Hepatic stellate cell (primary cell): ENCODE data around the gene SLC39A5.
A peak's percentile ranks its signal among the peaks of the same experiment; 100 is the strongest.

Experiments
- DNase-seq: peaks from one replicate; pipeline ENCODE4 v3.0.0; 2011; ENCODE audit warnings: low spot score

The SLC39A5 gene

DNA sequence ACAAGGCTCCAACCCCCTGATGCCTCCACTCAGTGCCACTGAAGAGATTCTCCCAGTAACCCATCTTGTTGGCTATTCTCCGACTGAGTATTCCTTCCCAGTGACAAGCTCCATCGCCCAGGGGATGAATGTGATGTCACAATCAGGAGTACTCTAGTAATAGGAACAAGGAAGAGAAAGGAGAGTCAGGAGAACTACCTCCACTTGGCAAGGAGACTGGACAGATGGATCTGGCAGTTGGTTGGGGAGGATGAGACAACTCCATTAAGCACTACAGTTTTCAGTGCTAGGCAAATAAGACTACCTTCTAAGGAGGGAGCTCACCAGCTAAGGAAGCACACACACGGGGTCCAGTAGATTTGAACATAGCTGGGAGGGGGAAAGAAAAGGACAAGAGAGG lies 13.4 kb upstream of the SLC39A5 start:
- no peak for DNase-seq

DNA sequence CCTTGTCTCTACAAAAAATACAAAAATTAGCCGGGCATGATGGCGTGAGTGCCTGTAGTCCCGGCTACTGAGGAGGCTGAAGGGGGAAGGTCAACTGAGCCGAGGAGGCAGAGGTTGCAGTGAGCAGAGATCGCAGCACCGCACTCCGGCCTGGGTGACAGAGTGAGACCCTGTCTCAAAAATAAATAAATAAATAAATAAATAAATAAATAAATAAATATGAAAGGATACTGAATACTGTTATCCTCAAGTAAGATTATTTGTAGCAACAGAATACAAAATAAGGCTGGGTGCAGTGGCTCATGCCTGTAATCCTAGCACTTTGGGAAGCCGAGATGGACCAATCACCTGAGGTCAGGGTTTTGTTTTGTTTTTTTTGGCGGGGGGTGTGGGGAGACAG lies 10.0 kb upstream of the SLC39A5 start:
- DNase-seq: no peak

DNA sequence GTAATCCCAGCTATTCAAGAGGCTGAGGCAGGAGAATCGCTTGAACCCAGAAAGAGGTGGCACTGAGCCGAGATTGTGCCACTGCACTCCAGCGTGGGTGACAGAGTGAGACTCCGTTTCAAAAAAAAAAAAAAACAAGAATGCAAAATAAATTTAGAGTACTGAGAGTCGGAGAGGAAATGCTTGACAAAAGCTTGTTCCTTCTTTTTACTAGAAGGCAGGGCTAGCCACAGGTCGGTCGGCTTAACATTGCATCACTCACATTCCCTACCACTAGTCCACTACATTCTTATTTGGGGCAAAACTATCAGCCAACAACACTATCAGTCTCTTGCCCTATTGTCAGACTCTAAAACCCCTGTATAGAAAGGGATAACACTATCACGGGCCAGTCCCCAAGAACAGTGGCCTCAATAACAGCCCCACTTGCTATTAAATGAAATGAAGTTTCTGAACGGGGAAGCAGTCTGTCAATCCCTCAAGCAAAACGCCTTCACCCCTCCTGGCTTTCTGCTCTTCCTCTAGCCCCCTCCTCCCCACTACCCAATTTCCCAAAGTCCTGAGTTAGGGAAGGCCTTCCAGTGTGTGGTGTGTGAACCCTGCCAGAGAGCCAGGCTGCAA lies 9.1 kb upstream of the SLC39A5 start:
- DNase-seq: peak; percentile 64

DNA sequence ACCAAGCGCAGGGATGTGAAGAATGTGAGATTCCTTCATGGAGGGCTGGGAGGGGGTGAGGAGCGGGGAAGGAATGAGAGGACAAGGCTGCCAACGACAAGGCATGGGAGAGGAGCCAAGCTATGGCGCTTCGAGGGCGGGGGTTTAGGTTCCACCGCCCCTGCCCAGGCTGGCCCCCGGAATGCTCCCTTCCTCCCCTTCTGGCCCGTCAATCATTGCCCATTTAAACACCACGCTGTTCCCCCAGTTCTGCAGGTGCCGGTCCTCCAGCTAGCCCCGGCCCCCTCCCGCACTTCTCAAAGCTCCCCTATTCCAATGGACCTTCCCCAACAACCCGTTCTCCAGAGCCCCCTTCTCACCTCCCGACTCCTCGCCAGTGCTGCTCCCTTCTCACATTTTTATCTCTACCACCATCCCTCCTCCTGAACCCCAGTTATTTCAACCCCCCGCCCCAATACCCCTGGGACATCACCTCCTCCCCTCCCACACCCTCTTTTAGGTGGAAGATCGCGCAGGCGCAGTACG lies 8.6 kb upstream of the SLC39A5 start:
- peak; percentile 93 for DNase-seq

DNA sequence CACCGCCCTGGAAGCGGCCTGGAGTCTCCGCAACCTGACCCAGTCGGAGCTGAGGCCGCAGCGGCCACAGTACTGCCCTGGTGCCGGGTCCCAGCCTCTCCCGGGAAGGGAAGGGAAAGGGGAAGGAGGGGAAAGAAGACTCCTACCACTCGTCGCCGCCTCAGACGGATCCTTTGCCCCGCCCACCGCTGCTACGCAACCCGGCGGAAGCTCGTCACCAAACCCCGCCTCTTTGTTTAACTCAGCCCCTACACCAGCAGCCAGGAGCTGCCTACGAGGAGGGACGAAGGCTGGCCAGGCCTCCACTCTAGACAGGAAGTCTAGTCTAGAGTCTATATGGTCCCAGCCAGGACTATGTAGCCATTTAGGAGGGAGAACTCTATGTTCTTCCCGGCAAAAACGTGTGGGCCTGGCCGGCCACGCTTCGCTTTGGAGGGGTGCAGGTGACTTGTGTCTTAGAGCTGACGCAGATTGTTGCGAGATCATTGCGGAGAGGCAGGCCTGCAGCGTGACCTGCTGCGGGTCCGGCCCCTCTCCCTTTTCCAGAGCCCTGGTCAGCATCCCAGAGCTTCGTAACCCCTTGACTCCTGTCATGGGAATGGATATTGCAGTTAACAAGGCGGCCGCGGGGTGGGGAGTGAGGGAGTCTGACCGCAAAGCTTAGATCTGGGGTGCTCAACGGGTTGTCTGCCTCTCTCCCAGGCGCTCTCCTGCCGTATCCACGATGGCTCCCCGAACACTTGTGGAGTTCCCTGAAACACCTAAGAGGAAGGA lies 7.9 kb upstream of the SLC39A5 start, which contains the start of gene RNF41:
RNF41 (minus strand) TSS at position 166 of the 774 bp plus-strand sequence. CDS start 7,875 bp downstream, outside the sequence.
- DNase-seq: peak; percentile 98

DNA sequence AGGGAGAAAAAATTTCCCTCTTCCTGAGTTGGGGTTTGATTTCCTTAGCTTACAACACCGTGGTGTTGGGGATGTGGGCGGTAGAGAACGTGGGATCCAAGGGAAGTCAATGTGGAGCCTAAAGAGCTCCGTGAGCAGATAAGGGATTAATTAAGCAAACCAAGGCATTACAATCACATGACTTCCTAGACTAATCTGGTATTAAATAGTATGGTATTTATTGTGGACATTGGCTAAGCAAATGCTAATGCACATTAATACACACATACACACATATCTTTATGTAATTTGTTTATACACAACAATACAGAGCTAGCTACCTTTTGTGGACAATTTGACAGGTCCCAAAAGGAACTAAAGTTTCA lies 7.3 kb upstream of the SLC39A5 start:
- no peak for DNase-seq

DNA sequence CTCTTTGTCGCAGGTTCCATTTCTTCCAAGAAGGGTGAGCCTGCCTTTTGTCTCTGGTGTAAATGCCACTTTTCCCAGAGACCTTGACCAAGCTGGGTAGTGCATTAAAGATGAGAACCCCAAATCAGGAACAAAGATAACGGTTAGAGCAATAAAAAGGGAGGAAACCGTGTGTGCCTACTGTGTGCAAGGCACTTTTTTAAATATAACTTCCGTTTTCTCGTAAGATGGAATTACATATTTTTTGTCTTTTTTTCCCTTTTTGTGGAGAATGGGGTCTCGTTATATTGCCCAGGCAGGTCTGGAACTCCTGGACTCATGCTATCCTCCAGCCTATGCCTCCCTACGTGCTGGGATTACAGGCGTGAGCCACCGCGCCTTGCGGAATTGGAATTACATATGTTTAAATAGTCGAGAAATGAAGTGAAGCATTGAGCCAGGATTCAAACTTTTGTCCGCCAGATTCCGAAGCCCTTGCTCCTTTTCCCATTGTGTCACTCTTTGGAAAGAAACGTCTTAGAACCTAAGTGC lies 6.2 kb upstream of the SLC39A5 start:
- no peak for DNase-seq

DNA sequence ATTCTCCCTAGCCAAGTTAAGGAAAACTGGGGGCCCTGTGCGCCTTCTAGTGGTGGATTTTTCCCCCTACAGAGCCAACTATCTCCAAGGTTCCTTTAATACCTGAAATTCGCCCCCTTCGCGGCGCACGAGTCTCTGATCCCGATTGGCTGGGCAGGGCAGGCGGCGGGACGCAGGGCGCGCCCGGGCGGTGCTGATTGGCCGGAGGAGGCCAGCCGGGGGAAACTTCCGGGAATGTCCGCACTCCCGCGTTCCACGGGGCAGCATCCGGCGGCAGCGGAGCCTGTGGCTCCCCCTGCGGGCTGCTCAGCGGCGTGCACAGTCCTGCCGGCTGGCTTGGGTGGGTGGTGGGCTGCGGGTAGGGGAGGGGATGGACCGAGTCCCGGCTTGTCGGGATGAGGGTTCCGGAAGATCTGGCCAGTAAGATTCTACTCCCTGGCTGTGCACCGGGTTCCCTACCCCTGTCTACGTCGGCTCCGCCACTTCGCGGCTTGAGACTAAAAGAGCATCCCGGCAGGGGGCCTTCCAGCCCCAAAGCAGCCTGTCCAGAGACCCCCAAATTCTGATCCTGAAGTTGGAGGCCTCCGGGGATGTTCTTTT lies 5.6 kb upstream of the SLC39A5 start, which contains the start of gene NABP2:
NABP2 (plus strand) TSS at position 241 of the 600 bp plus-strand sequence. CDS start 515 bp downstream, outside the sequence.
- DNase-seq: peak; percentile 100

DNA sequence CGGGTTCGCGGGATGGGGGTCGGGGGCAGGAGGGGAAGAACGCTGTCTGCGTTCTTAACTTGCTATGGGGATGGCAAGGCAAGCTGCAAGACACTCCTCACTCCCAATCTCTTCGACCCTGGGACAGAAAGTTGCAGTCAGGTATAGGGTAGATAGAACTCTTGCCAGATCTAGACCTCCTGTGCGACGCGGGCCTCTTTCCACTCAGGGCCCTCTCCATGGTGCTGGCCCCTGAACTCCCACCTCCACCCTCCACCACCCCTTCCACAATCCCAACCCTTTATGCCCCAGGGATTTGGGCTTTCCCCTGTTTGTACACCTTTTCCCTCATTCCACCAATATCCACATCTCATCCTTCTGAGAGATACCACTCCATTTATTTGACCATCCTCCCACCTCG lies 4.9 kb upstream of the SLC39A5 start:
- DNase-seq: no peak

DNA sequence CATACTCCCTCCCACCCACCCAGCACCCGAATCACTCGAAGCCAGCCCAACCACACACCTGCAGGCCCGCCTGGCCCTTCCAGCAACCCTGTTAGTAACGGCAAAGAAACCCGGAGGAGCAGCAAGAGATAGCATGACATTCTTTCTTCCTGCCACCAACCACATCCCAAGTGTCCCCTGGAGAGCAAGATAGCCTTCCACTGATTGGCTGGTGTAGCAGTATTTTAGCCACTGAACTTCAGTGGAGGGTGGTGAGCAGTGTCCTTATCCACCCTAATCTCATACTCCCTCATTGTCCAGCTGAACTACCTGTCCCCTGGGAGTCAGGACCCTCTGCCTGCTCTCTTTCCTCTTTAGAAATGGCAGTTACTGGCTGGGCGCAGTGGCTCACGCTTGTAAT lies 769 bp upstream of the SLC39A5 start:
- DNase-seq: no peak

DNA sequence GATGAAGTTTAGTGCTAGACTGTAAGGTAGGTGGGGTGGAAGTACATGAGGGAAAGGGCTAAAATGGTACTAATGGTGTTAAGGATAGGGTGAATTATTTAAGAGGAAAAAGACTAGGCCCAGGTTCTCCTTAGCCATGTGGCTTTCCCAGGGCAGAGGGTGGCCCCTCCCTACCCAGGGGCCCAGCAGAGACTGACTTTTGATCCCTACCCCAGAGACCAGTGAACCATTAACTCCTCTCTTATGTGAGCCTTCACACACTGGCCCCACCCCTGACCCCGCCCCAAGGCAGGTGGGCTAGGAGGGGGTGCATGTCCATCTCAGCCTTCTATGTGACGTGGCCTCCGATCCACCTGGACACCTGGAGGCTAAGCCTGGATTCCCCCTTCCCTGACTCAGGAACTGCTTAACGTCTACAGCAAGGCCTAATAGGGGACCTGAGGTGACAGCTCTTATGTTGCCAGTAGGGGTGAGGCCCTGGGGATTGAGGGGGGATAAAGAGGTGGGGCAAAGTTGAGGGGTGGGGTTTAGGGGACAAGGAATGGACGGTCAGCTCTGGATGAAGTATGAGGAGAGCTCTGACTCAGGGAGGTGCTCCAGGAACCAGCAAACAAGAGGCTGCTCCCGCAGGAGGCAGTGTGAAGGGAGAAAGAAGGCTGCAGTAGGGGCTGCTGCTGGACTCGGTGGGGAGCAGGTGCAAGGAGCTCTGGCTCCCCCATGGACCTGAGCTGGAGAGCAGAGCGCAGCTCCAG lies 757 bp downstream of the SLC39A5 start:
- DNase-seq: no peak

DNA sequence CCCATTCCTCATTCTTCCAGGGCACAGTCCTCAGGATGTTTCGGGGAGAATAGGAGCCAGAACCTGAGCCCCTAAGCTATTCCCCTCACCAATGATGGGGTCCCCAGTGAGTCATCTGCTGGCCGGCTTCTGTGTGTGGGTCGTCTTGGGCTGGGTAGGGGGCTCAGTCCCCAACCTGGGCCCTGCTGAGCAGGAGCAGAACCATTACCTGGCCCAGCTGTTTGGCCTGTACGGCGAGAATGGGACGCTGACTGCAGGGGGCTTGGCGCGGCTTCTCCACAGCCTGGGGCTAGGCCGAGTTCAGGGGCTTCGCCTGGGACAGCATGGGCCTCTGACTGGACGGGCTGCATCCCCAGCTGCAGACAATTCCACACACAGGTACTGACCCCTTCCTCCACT lies 1.3 kb downstream of the SLC39A5 start:
- DNase-seq: no peak

DNA sequence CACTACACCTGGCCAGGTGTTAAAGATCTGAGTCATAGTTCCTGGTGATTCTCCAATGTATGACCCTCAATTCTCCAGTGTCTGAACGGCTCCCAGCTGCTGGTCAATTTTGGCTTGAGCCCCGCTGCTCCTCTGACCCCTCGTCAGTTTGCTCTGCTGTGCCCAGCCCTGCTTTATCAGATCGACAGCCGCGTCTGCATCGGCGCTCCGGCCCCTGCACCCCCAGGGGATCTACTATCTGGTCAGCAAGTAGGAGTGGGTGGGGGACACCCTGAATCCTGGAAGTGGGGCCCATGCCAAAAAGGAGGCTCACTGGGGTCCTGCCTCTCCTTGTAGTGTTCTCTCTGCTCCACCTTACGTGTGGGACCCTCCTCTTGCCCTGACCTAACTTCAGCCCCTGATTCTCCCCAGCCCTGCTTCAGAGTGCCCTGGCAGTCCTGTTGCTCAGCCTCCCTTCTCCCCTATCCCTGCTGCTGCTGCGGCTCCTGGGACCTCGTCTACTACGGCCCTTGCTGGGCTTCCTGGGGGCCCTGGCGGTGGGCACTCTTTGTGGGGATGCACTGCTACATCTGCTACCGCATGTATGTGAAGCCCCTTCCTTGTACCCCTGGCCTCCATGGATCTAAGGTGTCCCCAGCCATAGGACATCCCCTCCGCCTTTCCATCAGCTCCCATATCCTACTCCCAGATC lies 5.0 kb downstream of the SLC39A5 start:
- no peak for DNase-seq

DNA sequence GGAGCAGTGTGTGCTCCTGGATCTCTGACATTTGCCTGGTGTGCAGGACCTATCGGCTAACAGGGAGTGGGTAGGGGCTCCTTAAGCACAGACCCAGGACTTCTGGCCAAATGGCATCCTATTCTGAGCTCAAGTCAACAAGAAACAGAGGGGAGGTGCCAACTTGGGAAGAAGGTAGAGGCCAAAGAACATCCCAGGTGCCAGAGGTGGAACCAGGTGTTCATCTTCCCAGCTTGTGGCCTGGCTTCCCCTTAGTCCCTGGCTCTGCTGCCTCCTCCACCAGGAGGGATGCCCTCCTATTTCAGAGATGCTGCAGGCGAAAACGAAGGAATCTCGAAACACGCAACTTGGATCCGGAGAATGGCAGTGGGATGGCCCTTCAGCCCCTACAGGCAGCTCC lies 6.2 kb downstream of the SLC39A5 start:
- no peak for DNase-seq

DNA sequence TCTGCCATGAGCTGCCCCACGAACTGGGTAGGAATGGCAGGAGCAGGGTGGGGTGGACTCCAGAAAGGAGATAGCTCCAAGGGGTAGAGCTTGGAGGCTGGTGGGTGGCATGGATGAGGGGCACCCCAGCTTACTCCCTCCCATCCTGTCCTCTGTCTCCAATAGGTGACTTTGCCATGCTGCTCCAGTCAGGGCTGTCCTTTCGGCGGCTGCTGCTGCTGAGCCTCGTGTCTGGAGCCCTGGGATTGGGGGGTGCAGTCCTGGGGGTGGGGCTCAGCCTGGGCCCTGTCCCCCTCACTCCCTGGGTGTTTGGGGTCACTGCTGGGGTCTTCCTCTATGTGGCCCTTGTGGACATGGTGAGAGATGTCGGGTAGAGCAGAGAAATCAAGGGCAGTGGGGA lies 7.1 kb downstream of the SLC39A5 start:
- DNase-seq: no peak

DNA sequence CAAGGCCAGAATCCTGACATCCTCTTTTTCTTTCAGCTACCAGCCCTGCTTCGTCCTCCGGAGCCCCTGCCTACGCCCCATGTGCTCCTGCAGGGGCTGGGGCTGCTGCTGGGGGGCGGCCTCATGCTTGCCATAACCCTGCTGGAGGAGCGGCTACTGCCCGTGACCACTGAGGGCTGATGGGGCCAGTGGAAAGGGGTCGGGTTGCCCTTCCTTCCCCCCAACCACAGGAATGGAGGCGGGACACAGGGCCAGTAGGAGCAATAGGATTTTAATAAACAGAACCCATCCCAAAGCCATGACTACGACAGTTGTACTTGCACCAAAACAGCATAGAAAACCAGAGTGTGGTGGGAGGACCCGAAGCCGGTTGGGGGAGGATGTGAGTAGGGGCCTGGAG lies 7.7 kb downstream of the SLC39A5 start:
- no peak for DNase-seq

DNA sequence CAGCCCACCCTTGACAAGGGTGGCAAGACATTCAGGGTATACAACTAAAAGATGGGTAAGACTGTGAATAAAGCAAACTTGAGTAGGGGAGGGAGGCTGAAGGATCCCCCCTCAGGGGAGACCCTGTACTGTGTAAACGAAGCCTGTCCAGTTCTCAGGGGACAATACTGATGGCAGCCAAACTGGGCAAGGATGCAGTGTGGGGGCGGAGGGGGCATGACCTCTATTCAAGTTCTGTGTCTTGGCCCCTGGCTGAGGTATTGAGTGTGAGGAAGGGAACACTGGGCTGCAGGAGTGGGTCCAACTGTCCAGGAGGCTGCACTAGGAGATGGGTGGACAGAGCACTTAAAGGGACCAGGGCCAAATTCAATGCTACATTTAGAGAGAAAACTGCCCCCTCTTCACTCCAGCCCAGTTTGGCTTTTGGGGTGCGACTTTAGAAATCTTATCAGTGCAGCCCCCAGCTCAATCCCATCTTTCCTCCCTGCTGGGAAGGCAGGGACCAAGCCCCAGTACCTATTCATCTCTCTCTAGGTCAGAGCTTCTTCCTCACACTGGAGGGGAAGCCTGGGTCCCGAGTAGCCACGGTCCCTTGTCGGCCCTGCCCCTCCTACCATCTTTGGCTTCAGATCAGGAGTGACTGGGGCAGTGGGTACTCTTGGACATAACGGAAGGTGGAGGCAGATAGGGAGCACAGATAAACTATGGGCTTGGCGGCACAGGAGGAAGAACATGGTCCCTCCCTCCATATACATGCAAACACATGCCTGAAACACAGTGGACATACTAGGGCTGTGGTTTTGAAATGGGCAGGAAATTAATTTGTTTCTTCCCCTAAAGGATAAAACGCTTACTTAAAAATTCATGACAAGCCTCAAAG lies 11.8 kb downstream of the SLC39A5 start:
- no peak for DNase-seq

DNA sequence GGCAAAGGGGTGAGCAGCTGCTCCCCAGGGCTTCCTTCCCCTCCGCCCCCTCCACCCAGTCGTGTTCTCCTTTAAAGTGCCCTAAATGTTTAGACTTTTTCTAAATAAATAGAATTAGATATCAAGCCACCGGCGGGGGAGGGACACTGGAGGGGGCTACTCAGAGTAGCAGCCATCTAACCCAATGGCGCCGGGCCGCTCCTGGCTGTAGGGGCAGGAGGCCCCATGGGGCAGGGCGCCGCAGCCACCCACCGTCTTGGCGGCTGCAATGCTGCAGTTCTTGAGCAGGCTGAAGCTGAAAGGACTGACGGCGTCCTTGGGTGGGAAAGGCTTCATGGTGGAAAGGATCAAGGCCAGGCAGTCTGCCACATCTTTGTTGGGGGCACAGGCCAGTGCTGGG lies 13.1 kb downstream of the SLC39A5 start:
- DNase-seq: no peak

DNA sequence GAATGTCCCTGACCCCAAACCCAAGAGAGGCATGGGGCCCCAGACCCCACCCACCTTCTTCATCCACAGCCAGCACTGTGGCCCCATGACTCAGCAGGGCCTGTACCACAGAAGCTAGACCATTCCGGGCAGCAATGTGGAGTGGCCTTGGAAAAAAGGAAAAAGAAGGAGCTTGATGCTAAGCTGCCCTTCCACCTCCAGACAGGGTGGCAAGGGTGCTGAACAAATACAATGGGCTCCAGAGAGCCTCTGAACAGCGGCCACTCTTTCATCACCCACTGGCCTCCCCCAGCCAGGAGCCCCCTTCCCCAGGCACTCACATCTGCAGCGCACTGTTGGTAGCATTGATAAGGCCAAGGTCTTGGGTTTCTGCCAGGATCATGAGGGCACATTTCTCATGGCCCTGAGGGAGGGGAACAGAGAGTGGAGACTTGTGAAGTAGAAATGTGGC lies 13.9 kb downstream of the SLC39A5 start:
- peak; percentile 44 for DNase-seq

DNA sequence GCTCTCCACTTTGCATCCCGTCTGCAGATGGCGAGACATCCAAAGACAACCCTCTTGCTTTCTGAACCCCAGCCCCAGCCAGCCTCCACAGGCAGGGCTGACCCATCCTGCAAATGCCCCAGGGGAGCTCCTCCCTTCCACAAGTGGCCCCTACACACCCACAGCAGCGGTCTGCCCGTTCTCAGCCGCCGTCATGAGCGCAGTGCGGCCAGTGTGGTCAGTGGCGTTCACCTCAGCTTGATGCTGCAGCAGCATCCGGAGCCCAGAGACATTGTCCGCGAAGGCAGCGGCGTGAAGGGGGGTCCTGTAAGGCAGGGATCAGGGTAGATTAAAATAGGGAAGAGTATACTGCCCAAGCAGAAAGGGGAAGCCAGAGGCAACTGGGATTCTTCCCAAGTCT lies 14.6 kb downstream of the SLC39A5 start:
- no peak for DNase-seq
